ENCODE measurements around the gene KIF25.

KIF25 gene

DNA sequence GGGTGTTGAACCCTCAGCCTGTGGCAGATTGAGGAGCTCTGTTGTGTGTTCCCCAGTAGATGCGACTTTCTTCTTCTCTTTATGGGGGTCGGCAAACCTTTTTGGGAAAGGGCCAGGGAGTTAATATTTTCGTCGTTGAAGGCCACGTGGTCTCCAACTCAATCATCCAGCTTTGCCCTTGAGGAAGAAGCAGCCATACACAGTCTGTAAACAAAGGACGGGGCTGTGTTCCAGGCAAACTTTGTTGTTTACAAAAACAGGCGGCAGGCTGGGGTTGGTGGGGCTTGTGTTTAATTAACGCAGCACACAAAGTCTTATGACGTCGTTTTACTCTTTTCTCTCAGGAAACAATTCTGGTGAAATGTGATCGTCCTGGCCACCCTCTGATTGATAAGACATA, 20.2 kb downstream of the KIF25 start:
- DNase-seq (ENCODE audit: low read depth in 2 of 2): no peak

DNA sequence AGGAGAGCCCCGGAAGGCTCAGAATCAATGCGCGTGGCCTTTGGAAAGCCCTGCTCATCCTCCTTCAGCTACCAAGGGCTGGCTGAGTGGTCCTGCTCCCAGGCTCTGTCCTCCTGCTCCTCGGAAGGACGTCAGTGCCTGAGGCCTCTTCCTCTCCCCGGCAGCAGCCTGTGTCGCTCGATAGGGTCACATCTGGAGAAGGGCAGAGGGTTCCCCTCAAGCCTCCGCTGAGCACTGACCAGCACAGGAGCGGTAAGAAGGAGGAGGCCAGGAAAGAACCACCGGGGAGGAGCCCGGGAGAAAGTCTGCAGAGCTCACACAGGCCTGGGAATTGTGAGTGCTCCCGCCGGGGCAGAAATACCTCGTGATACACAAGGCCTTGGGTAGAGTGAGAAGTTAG, 21.2 kb downstream of the KIF25 start:
- DNase-seq (ENCODE audit: low read depth in 2 of 2): no peak

DNA sequence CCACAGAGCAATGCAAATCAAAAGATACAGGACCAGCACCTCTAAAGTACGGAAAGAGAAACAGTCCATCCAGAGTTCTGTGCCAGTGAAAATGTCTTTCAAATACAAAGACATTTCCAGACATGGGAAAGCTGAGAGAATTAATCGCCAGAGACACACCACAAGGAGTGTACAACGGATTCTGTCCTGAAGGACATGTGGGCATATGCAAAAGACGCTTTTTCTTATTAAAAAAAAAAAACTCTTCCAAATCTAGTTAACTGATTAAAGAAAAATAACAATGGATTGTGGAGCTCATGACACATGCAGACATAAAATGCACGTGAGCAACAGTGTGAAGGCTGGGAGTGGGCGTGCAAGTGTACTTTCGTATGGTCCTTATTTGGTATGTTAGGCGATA, 22.8 kb downstream of the KIF25 start:
- DNase-seq (ENCODE audit: low read depth in 2 of 2): no peak

DNA sequence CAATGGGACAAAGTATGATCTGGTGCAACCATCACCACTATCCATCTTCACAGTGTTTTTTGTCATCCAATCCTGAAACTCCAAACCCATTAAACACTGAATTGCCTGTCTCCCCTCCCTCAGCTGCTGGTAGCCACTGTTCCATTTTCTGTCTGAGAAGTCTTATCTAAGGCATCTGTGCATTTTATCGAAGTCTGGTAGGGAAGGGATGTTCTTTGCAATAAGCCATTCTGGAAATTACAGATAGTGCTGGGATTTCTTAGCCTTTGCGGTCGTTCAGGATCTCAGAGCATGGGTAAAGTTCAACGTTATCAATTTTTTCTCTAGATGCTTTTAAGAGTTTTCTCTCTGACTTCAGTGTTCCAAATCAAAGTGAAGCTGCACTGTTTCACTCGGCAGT, 24.1 kb downstream of the KIF25 start:
- DNase-seq (ENCODE audit: low read depth in 2 of 2): no peak

DNA sequence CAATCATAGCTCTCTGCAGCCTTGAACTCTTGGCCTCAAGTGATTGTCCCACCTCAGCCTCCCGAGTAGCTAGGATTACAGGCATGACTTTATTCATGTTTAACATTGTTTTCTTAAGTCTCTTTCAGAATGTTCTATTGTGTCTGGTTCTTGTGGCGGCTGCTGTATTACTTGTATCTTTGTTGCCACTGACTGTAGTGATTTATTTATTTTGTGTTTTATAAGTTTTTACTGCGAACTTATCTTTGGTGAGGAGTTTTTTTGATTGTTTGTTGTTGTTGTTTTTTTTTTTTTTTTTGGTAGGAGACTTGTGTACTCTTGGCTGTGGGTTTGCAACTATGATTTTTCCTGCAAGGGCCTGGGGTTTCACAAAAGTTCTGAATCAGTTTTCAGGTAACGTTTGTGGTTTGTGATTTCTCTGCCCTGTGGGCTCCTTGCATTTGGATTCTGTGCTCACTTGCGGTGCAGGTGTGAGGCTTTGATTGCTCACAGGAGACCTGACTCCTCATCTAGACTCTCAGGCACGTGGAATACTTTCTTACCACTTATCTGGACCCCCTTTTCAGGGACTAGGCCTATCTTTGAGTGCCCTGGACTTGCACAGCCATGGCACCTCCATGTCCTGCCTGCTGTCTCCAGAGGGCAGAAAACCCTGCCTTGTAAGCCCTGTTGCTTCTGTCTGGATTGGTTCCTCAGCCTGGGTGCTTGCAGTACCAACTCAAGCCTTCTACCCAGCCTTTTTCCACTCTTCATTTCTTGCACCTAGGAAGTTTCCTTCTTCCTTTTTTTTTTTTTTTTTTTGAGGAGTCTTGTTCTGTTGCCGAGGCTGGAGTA, 25.2 kb downstream of the KIF25 start:
- DNase-seq (ENCODE audit: low read depth in 2 of 2): no peak

DNA sequence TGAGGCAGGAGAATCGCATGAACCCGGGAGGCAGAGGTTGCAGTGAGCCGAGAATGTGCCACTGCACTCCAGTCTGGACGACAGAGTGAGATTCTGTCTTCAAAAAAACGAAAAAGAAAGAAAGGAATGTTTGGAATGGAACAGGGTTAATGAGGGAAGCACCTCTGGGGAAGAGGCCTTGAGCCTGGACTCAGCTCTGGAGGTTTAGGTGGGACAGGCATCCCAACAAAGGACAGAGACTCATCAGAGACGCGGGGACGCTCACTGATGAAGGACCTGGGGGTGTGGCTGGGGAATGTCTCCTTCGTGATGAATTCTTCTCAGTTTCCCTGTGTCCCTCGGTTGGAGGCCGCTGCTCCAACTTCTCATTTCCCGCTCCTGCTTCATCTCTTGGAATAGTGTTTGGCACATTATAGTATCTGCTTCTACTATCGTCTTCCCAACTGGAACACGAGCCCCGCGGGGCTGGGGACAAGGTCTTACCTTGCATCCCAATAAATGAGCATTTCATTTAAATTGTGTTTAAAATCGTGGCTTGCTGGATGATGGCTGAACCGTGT, 27.6 kb downstream of the KIF25 start:
- no peak for DNase-seq (ENCODE audit: low read depth in 2 of 2)

GRCh38 chr6:168025831-168026710, 28.6 kb downstream of the KIF25 start:
- DNase-seq (ENCODE audit: low read depth in 2 of 2): no peak

DNA sequence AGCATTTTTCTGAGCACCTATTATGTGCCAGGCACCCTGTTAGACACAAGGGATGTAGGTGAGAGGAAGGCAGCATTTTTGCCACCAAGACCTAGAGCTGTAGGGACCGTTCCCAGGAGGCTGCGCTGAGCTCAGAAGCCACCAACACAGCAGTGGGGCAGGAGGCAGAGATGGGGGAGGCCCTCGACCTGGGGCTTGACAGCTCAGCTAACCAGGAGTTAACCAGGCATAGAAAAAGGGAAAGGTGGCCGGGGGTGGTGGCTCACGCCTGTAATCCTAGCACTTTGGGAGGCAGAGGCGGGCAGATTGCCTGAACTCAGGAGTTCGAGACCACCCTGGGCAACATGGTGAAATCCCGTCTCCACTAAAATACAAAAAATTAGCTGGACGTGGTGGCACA, 29.5 kb downstream of the KIF25 start:
- DNase-seq (ENCODE audit: low read depth in 2 of 2): no peak

DNA sequence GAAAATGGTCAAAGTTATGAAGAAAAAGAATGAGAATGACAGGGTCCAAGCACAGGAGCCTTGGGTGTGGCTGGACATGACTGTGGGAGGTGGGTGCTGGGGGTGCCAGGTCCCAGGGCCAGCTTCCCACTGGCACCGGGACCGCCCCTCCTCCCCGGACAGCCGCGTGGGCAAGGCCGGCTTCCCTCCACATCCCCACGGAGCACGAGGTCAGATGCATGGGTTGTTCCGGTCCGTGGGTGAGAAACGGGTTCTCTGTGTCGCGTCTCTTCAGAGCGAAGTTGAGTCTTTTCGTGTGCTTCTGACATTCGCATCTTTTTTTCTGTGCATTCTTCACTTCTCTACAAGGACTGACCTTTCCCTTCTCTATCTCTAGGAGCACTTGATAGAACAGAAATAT, 30.1 kb downstream of the KIF25 start:
- no peak for DNase-seq (ENCODE audit: low read depth in 2 of 2)

DNA sequence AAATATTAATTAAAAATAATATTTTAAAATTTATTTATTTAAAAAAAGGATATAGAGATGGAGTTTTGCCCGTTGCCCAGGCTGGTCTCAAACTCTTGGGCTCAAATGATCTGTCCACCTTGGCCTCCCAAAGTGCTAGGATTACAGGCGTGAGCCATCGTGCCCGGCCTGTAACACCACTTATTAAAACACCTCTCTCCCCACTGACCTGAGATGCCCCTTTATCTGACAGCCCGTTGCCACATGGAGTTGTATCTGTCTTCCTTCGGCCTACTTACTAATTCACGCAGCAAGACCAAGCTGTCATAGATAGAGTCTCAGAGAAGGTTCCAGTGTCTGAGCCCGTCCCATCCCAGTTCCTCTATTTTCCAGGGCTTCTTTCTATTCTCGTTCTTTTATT, 30.7 kb downstream of the KIF25 start:
- no peak for DNase-seq (ENCODE audit: low read depth in 2 of 2)

- no peak for DNase-seq (ENCODE audit: low read depth in 2 of 2)
Measured at GRCh38 chr6:168029459-168030217, 32.2 kb downstream of the KIF25 start.

- DNase-seq (ENCODE audit: low read depth in 2 of 2): no peak
Measured at GRCh38 chr6:168030218-168030746, 32.8 kb downstream of the KIF25 start.

GRCh38 chr6:168030908-168031307, 33.4 kb downstream of the KIF25 start:
- DNase-seq (ENCODE audit: low read depth in 2 of 2): no peak

DNA sequence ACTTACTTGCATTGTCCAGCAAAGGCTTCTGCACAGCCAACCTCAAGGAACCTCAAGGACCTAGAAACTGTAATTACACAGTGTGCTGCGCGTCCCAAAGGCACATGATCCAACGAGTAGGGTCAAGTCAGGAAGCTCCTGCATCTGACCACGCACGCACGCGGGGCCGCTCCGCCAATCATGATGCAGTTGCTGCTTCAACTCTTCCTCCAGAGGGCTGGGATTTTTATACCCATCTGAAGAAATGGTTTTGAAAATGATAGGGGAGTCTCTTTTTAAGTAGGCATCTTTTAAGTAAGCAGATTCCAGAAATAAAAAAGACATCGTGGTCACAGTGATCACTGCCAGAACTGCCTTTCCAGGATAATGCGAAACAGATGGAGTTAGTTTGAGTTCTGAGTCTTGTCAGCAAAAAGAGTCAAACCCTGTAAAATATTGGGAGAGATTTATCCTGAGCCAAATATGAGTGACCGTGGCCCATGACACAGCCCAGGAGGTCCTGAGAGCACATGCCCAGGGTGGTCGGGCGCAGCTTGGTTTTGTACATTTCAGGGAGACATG, 34.0 kb downstream of the KIF25 start:
- no peak for DNase-seq (ENCODE audit: low read depth in 2 of 2)

DNA sequence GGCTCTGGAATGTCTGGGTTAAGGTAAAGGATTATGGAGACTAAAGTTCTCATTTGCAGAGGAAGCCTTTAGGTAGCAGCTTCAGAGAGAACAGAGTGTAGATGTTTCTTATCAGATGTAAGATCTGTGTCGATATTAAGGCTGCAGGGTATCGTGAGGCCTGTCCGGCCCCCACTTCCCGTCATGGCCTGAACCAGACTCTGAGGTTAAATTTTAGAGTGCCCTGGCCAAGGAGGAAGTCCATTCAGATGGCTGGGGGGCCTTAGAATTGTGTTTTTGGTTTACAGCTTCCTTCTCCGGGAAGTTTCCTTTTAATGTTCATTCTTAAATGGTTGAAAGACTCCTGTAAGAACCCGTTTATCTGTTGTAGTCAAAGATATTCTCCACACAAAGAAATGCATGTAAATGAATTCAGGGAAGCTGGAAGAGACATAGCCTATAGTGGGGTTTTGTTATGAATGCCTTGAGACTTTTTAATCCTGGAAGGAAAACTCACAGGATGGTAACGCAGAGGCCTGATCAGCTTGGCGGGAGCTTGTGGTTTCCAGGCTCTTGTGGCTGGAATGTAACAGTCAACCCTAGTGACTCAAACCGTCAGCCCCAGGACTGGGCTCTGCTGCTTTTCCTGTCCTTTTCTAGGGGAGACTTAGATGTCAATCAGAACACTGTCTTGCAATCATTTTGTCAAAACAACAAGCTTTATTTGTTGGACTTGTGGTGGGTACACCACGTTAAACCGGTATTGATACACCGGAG, 34.7 kb downstream of the KIF25 start:
- DNase-seq (ENCODE audit: low read depth in 2 of 2): no peak

DNA sequence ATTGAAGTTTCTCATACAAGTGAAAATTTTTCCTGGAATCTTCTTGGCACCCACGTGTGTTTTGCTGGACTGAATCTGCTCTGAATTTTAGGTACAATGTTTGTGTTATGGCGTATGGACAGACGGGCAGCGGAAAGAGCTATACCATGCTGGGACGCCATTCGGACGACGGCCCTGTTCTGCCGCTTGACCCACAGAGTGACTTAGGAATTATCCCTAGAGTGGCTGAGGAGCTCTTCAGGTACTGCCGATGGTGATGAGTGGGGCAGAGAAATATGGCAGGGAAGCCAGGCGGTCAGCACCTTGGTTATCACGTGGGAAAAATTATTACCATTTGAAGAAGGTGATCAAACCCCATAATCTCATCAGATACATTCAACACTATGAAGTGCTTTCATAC, 36.3 kb downstream of the KIF25 start:
- DNase-seq (ENCODE audit: low read depth in 2 of 2): no peak

DNA sequence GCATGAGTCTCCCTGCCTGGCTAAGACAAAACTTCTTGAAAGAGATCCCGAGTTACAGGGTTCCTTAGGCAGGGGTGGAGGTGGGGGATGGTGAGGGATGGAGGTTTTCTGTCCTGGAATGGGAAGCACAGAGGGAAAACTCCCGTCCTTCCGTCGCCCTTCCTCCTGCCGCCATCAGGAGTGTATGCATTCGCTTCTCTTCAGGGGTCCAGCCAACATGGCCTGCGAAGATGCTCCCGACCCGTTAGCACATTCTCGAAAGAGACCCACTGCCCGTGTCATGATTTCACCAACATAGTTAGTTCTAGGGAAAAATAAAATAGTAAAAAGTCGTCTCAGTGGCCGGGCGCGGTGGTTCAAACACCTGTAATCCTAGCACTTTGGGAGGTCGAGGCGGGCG, 37.1 kb downstream of the KIF25 start:
- DNase-seq (ENCODE audit: low read depth in 2 of 2): no peak

DNA sequence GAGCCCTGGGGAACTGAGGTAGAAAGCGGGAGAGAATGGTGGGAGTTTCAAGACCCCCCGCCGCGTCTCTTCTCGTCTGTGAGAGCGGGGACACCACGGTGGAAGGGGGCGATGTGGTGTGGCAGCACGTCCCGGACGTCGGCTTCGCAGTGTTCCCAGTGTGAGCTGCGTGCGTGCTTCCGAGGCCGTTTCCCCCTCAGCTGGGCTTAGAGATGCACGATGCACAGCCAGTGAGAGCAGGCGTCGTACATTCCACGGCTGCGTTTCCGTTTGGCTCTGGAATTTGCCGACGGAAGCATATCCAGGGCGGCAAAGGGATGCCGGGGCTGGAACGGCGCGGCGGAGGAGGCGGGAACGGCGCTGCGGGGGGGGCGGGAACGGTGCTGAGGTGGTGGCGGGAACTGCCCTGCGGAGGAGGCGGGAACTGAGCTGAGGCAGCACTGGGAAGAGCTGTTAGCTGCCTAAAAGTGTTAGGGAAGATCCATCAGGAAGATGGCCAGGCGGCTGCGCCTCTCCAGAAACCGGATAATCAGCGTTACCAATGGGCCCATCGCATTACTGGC, 37.7 kb downstream of the KIF25 start:
- DNase-seq (ENCODE audit: low read depth in 2 of 2): no peak

DNA sequence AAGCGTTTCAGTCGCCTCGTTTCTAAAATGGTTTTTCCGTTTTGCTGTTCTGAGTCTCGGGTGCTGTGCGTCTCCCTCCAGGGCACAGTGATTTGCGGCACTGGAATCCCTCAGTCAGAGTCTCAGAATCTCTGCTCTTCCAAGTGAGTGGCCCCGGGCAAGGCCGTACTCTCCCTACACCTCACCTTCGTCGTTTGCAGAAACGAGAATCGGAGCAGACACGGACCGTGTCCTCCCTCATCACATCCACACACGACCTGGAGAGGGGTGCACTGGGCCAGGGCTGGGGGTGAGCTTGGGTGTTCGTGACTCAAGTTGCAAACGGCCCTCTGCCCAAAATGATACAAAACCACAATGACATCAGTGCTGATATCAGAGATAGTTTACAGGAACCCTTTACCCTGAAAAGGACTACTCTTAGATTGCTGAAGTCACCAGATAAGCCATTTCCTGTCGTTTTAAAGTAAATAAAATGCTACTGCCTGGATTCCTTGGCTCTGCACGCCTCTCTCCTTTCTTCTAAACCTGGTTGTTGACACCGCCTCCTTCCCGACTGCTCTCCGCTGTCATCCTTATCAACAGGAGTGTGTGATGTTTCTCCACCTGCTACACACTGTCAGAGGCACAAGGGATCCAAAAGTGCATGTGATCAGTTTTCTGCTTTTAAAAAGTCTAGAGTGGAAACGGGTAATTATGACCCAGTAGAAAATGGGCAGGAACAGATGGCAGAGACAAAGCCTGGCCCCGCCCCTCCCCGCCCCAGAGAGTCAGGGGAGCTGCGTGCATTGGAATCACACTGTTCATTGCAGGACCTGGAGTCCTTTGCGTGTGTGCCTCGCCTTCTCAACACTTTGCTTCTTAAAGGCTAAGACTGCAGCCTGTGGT, 38.4 kb downstream of the KIF25 start:
- no peak for DNase-seq (ENCODE audit: low read depth in 2 of 2)

Measured in stimulated activated CD8-positive, alpha-beta memory T cell treated with anti-CD3 and anti-CD28 coated beads, Interleukin-15, amount 100 ng/mL, for 48 hours (primary cell).